HG02588 (cell line): Measurements from ENCODE around the gene SUPT3H.

Experiments
- ATAC-seq: cut with Tn5 transposase; IDR thresholded peaks from one replicate; pipeline ENCODE4 v1.9.1; 2021; ENCODE audit warnings: mild to moderate bottlenecking, moderate library complexity; ENCODE audit not compliant: unreplicated experiment

SUPT3H gene

GRCh38 chr6:44855562-44856411 lies 521.9 kb downstream of the SUPT3H start:
- no peak for ATAC-seq

- ATAC-seq, result no peak
Observed at GRCh38 chr6:44854712-44855443, 522.9 kb downstream of the SUPT3H start.

GRCh38 chr6:44851176-44851575 lies 526.6 kb downstream of the SUPT3H start:
- no peak for ATAC-seq

- ATAC-seq, result no peak
Observed at GRCh38 chr6:44850312-44850711, 527.4 kb downstream of the SUPT3H start.

GRCh38 chr6:44849806-44850205 lies 527.9 kb downstream of the SUPT3H start:
- ATAC-seq, result no peak

GRCh38 chr6:44843734-44844133 lies 534.0 kb downstream of the SUPT3H start:
- no peak for ATAC-seq

GRCh38 chr6:44842616-44843015 lies 535.1 kb downstream of the SUPT3H start:
- ATAC-seq, result no peak

- ATAC-seq, result no peak
Observed at GRCh38 chr6:44841829-44842228, 535.9 kb downstream of the SUPT3H start.

GRCh38 chr6:44837741-44838140 lies 540.0 kb downstream of the SUPT3H start:
- no peak for ATAC-seq

- ATAC-seq, result no peak
Observed at GRCh38 chr6:44837255-44837654, 540.5 kb downstream of the SUPT3H start.

- peak; percentile 67 for ATAC-seq
Observed at GRCh38 chr6:44833248-44833647, 544.5 kb downstream of the SUPT3H start.

- ATAC-seq, result no peak
Observed at GRCh38 chr6:44831002-44831610, 546.6 kb downstream of the SUPT3H start.

- peak; percentile 53 for ATAC-seq
Observed at GRCh38 chr6:44829836-44830235, 547.9 kb downstream of the SUPT3H start.

- no peak for ATAC-seq
Observed at GRCh38 chr6:44828780-44829179, 549.0 kb downstream of the SUPT3H start.

GRCh38 chr6:44826025-44826676 lies 551.6 kb downstream of the SUPT3H start:
- no peak for ATAC-seq

- ATAC-seq, result no peak
Observed at GRCh38 chr6:44825273-44825672, 552.5 kb downstream of the SUPT3H start.

GRCh38 chr6:44824567-44824966 lies 553.2 kb downstream of the SUPT3H start:
- ATAC-seq, result no peak

GRCh38 chr6:44820759-44821158 lies 557.0 kb downstream of the SUPT3H start:
- no peak for ATAC-seq

- no peak for ATAC-seq
Observed at GRCh38 chr6:44820321-44820720, 557.4 kb downstream of the SUPT3H start.

- ATAC-seq, result no peak
Observed at GRCh38 chr6:44811456-44811855, 566.3 kb downstream of the SUPT3H start.

- ATAC-seq, result no peak
Observed at GRCh38 chr6:44809258-44809657, 568.5 kb downstream of the SUPT3H start.
